Measurements from ENCODE around the gene ZAR1L. TPM values are rescaled to one million over a fixed set of nuclear protein-coding genes. Genes with fewer than 3 reads are reported as not detected.

ZAR1L gene
- total RNA-seq, 1 experiment from 2014 or later: not detected

DNA sequence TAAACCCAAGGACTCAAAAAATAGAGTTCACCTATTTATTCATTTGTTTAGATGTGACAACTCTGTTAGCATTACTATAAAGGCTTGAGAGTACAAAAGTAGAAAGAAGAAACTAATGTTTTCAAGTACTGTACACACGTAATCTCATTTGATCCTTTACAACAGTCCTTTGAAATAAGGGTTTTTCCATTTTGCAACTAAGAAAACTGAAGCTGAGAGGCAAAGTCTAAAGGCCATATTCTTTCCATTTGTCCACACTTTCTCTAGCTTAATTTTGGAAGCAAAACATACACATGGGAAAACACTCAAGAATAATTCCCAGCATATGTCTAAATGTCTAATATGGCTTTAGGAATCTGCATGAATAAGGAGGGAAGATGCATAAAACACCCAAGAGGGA, 34.1 kb downstream of the ZAR1L start:
- Histone ChIP-seq H3K18ac (ENCODE audit: insufficient read length, low read depth, low read length) (no peak overlapping the region), H3K23me2 (ENCODE audit: insufficient read length, low read depth, low read length, poor library complexity, severe bottlenecking) (no peaks in the 10 kb centered on the region), H2BK120ac (ENCODE audit: low read depth, low read length, poor library complexity, severe bottlenecking) (no peak overlapping the region), H3K9ac (ENCODE audit: extremely low read depth, insufficient read length, low read length) (no peak overlapping the region), H3K79me2 (ENCODE audit: insufficient read depth, low read length) (no peaks in the 10 kb centered on the region), H3K79me1 (ENCODE audit: insufficient read depth, low read depth, low read length, poor library complexity, severe bottlenecking) (no peaks in the 10 kb centered on the region), H4K20me1 (ENCODE audit: control insufficient read depth, insufficient read depth, insufficient read length) (no peaks in the 10 kb centered on the region), H2BK12ac (ENCODE audit: insufficient read length, low read depth, low read length) (no peak overlapping the region), H4K8ac (replicated peaks; ENCODE audit: insufficient read length, low read depth, low read length) (no peak overlapping the region), H3K27ac (ENCODE audit: insufficient read length, low read depth, low read length) (no peak overlapping the region), H2AFZ (ENCODE audit: low read length) (no peak overlapping the region), H2AK5ac (ENCODE audit: insufficient read length, low read length) (no peak overlapping the region), H3T11ph (ENCODE audit: low read length) (no peak overlapping the region), H3K27me3 (ENCODE audit: insufficient read depth, low read length) (no peaks in the 10 kb centered on the region), H2BK15ac (ENCODE audit: low read depth, low read length) (no peak overlapping the region), H4K91ac (ENCODE audit: insufficient read length, low read depth, low read length) (no peak overlapping the region), H2BK20ac (ENCODE audit: low read depth, low read length, poor library complexity, severe bottlenecking) (no peak overlapping the region), H3K4ac (ENCODE audit: low read depth, low read length) (no peak overlapping the region), H3K14ac (ENCODE audit: insufficient read depth, low read length) (no peak overlapping the region), H3K4me1 (ENCODE audit: insufficient read depth, low read length) (no peaks in the 10 kb centered on the region), H2BK5ac (ENCODE audit: insufficient read length, low read length) (no peak overlapping the region), H3K56ac (ENCODE audit: insufficient read length, low read depth, low read length) (no peak overlapping the region), H4K5ac (ENCODE audit: insufficient read length, low read depth, low read length) (no peak overlapping the region), H3K9me3 (ENCODE audit: control insufficient read depth, low read depth, low read length) (no peaks in the 10 kb centered on the region), H3K23ac (ENCODE audit: insufficient read length, low read depth, low read length) (no peak overlapping the region), H3K4me2 (ENCODE audit: insufficient read depth, insufficient read length, low read length) (no peak overlapping the region)
- H3K27ac Mint-ChIP-seq: no peak overlapping the region
- H3K4me1 Mint-ChIP-seq: peaks cover 11 to 24% of the 10 kb centered on the region in 2 experiments
- H3K27me3 Mint-ChIP-seq (ENCODE audit: low read depth): no peaks in the 10 kb centered on the region
- no CpG with 5 or more reads among the region's 1 CpG for WGBS (ENCODE audit: extremely low coverage, insufficient read length, low lambda C conversion rate)
- TF ChIP-seq, protein P1, sequence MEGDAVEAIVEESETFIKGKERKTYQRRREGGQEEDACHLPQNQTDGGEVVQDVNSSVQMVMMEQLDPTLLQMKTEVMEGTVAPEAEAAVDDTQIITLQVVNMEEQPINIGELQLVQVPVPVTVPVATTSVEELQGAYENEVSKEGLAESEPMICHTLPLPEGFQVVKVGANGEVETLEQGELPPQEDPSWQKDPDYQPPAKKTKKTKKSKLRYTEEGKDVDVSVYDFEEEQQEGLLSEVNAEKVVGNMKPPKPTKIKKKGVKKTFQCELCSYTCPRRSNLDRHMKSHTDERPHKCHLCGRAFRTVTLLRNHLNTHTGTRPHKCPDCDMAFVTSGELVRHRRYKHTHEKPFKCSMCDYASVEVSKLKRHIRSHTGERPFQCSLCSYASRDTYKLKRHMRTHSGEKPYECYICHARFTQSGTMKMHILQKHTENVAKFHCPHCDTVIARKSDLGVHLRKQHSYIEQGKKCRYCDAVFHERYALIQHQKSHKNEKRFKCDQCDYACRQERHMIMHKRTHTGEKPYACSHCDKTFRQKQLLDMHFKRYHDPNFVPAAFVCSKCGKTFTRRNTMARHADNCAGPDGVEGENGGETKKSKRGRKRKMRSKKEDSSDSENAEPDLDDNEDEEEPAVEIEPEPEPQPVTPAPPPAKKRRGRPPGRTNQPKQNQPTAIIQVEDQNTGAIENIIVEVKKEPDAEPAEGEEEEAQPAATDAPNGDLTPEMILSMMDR (conservative IDR thresholded peaks at IDR 0.05): no peak
- H3K4me3 Mint-ChIP-seq: no peak overlapping the region
- no peaks in the 10 kb centered on the region for H3K9me3 Mint-ChIP-seq
- DNase-seq: no peak
- no peaks in the 10 kb centered on the region for H3K36me3 Mint-ChIP-seq (ENCODE audit: insufficient read depth in 1 of 3, low read depth in 3 of 3)
